CD4-positive, CD25-positive, alpha-beta regulatory T cell (primary cell): ENCODE results near the gene ADGRL1. TPM values are rescaled to one million over a fixed set of nuclear protein-coding genes. Genes with fewer than 3 reads are reported as not detected.
"Not testable (repeated sequence)": the region's sequence is repeated elsewhere in the genome, so short reads cannot be mapped to it uniquely, and the experiment has no call there.

ENCODE experiments used
- ATAC-seq, 2 donors: fragments of 150-1000 bp; cut with Tn5 transposase; one replicate each; pipeline ENCODE4 v1.10.0; 2021; ENCODE audit warnings: low read depth in 2 of 2, moderate number of reproducible peaks in 2 of 2, moderate library complexity in 1 of 2
- DNase-seq, 3 donors: peaks; one replicate each; pipeline versions ENCODE4 v3.0.0 to v3.0.0-alpha.2; 2012 to 2022; ENCODE audit warnings: mixed read lengths in 1 of 3
- H3K27ac ChIP-seq: one replicate; pipeline ENCODE4 v1.7.0; 2013; ENCODE audit warnings: mild to moderate bottlenecking, low read length; ENCODE audit not compliant: insufficient read depth, poor library complexity, severe bottlenecking
- H3K27me3 ChIP-seq: one replicate; pipeline ENCODE4 v1.7.0; 2013; ENCODE audit warnings: low read length; ENCODE audit not compliant: control insufficient read depth, insufficient read depth
- H3K36me3 ChIP-seq: one replicate; pipeline ENCODE4 v1.7.0; 2013; ENCODE audit warnings: mild to moderate bottlenecking, low read length, moderate library complexity; ENCODE audit not compliant: control insufficient read depth, insufficient read depth
- H3K4me1 ChIP-seq: 2 replicates; pipeline ENCODE4 v1.7.0; 2013; ENCODE audit warnings: mild to moderate bottlenecking, low read length; ENCODE audit not compliant: insufficient read depth, control insufficient read depth, poor library complexity, severe bottlenecking
- H3K4me3 ChIP-seq: one replicate; pipeline ENCODE4 v1.7.0; 2013; ENCODE audit warnings: low read depth, mild to moderate bottlenecking, low read length, moderate library complexity
- H3K9me3 ChIP-seq, 2 experiments: 1 replicate in 1 of 2; 2 replicates in 1 of 2; pipeline ENCODE4 v1.7.0; 2013; ENCODE audit warnings: low read length in 2 of 2, mild to moderate bottlenecking in 1 of 2, moderate library complexity in 1 of 2; ENCODE audit not compliant: control insufficient read depth in 2 of 2
- H3K27ac Mint-ChIP-seq, 3 donors: one replicate each; pipeline ENCODE4 v1.8.0; 2020 to 2022; ENCODE audit warnings: mild to moderate bottlenecking in 3 of 3, mixed read lengths in 3 of 3, moderate library complexity in 2 of 3
- H3K27me3 Mint-ChIP-seq: one replicate; pipeline ENCODE4 v1.8.0; 2022; ENCODE audit warnings: mild to moderate bottlenecking, mixed read lengths
- H3K36me3 Mint-ChIP-seq: one replicate; pipeline ENCODE4 v1.8.0; 2020; ENCODE audit warnings: mixed read lengths
- H3K4me1 Mint-ChIP-seq, 4 donors: one replicate each; pipeline ENCODE4 v1.8.0; 2020 to 2022; ENCODE audit warnings: mixed read lengths in 4 of 4, mild to moderate bottlenecking in 1 of 4
- H3K4me3 Mint-ChIP-seq, 4 donors: one replicate each; pipeline ENCODE4 v1.8.0; 2020 to 2022; ENCODE audit warnings: mild to moderate bottlenecking in 4 of 4, mixed read lengths in 4 of 4, moderate library complexity in 3 of 4
- H3K9me3 Mint-ChIP-seq, 7 donors: one replicate each; pipeline ENCODE4 v1.8.0; 2020 to 2022; ENCODE audit warnings: mixed read lengths in 7 of 7, mild to moderate bottlenecking in 3 of 7, moderate library complexity in 2 of 7
- polyA plus RNA-seq, 4 donors: library from polyadenylated mRNA; unstranded; fragments of 300-500 nt; fragmentation: Illumina TruSeq; gene quantifications; one replicate each; pipeline ENCODE4 v1.2.3, GENCODE V29; 2021
- total RNA-seq: library from RNA; stranded (reverse); gene quantifications from one replicate; pipeline ENCODE4 v1.2.3, GENCODE V29; 2022

The ADGRL1 gene
- total and polyA plus RNA-seq, 5 donors from 2014 or later = 0.21 to 8.2 (median 0.34) TPM; not detected in 1

DNA sequence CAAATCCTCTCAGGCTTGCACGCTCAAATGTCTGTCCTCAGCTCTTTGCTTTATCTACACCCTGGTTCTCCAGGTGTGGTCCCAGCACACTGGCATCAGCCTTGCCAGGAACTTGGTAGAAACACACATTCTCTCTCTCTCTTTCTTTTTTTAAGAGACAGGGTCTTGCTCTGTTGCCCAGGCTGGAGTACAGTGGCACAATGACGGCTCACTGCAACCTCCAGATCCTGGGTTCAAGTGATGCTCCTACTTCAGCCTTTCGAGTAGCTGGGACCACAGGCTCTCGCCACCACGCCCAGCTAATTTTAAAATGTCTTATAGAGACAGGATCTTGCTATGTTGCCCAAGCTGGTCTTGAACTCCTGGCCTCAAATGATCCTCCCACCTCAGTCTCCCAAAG is 20.8 kb downstream of the ADGRL1 start:
- Histone ChIP-seq H3K27me3 (no peaks in the 10 kb centered on the region), H3K9me3 (no peaks in the 10 kb centered on the region), H3K4me3 (no peak overlapping the region), H3K4me1 (no peaks in the 10 kb centered on the region), H3K27ac (no peak overlapping the region), H3K36me3 (no peaks in the 10 kb centered on the region)
- DNase-seq = no peak
- Mint-ChIP-seq H3K27ac (peak overlapping the region in 1 of 3 donors; percentile 67), H3K4me1 (peaks cover 0 to 5% (median 0%) of the 10 kb centered on the region in 4 donors), H3K36me3 (no peaks in the 10 kb centered on the region), H3K4me3 (no peak overlapping the region), H3K27me3 (no peaks in the 10 kb centered on the region), H3K9me3 (no peaks in the 10 kb centered on the region)
- ATAC-seq = no peak

GRCh38 chr19:14183741-14184350 is 22.1 kb downstream of the ADGRL1 start:
- H3K27me3 ChIP-seq = no peaks in the 10 kb centered on the region
- no peak overlapping the region for H3K27ac ChIP-seq
- Mint-ChIP-seq H3K36me3 (no peaks in the 10 kb centered on the region), H3K4me1 (peaks cover 0 to 4% (median 0%) of the 10 kb centered on the region in 4 donors), H3K27ac (no peak overlapping the region), H3K27me3 (no peaks in the 10 kb centered on the region), H3K9me3 (no peaks in the 10 kb centered on the region), H3K4me3 (no peak overlapping the region)
- no peaks in the 10 kb centered on the region for H3K4me1 ChIP-seq
- H3K9me3 ChIP-seq = no peaks in the 10 kb centered on the region
- H3K4me3 ChIP-seq = no peak overlapping the region
- H3K36me3 ChIP-seq = no peaks in the 10 kb centered on the region
- ATAC-seq (no peak), DNase-seq (no peak)

GRCh38 chr19:14182476-14182875 is 23.5 kb downstream of the ADGRL1 start:
- DNase-seq (no peak), ATAC-seq (no peak)
- Histone ChIP-seq H3K36me3 (no peaks in the 10 kb centered on the region), H3K4me1 (no peaks in the 10 kb centered on the region), H3K9me3 (no peaks in the 10 kb centered on the region), H3K4me3 (no peak overlapping the region), H3K27me3 (no peaks in the 10 kb centered on the region), H3K27ac (no peak overlapping the region)
- H3K27me3 Mint-ChIP-seq = no peaks in the 10 kb centered on the region
- no peaks in the 10 kb centered on the region for H3K36me3 Mint-ChIP-seq
- H3K4me3 Mint-ChIP-seq = no peak overlapping the region
- peaks cover 0 to 2% (median 0%) of the 10 kb centered on the region in 4 donors for H3K4me1 Mint-ChIP-seq
- no peaks in the 10 kb centered on the region for H3K9me3 Mint-ChIP-seq
- H3K27ac Mint-ChIP-seq = no peak overlapping the region

- no peak overlapping the region for H3K27ac Mint-ChIP-seq
- DNase-seq = no peak
- ATAC-seq = no peak
- Histone ChIP-seq H3K9me3 (no peaks in the 10 kb centered on the region), H3K4me3 (no peak overlapping the region), H3K27ac (no peak overlapping the region), H3K36me3 (no peaks in the 10 kb centered on the region), H3K4me1 (no peaks in the 10 kb centered on the region), H3K27me3 (no peaks in the 10 kb centered on the region)
- H3K9me3 Mint-ChIP-seq = no peaks in the 10 kb centered on the region
- peaks cover 5% of the 10 kb centered on the region for H3K36me3 Mint-ChIP-seq
- H3K4me1 Mint-ChIP-seq = peaks cover 0 to 2% (median 0%) of the 10 kb centered on the region in 4 donors
- H3K4me3 Mint-ChIP-seq = no peak overlapping the region
- no peaks in the 10 kb centered on the region for H3K27me3 Mint-ChIP-seq
These were observed 24.1 kb downstream of the ADGRL1 start for GRCh38 chr19:14181906-14182305.

- H3K4me3 ChIP-seq, H3K4me3 Mint-ChIP-seq, H3K9me3 Mint-ChIP-seq, H3K27me3 Mint-ChIP-seq, H3K36me3 Mint-ChIP-seq, H3K36me3 ChIP-seq, ATAC-seq, H3K9me3 ChIP-seq, H3K4me1 ChIP-seq, H3K27ac ChIP-seq, H3K4me1 Mint-ChIP-seq, DNase-seq, H3K27me3 ChIP-seq: not testable (repeated sequence)
- H3K27ac Mint-ChIP-seq = peak overlapping the region in 1 of 3 donors; percentile 31
These were observed 24.8 kb downstream of the ADGRL1 start for GRCh38 chr19:14181199-14181598.

DNA sequence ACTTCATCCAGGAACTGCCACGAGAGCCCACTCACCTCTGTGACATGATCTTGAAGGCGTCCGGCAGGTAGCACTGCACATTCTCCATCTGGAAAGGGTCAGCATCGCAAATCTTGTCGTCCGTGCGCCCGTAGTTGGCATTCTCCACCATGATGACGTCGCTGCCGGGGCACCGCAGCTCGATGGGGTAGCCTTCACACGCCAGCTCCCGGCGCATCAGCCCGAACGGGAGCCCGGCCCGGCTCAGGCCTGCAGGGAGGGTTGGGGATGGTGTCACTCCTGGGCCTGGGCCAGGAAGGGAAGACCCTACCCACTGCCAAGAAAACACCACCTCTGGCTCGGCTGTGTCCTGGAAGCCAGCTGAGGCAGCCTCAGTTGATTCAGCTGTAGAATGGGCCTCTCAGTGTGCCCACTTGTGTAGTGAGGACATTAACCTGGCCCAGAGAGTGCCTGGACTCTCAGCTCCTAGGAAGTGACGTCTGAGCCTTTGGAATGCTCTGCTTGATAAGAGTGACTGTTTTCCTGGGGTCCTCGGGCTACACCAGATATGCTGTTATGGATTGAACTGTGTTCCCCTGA is 28.4 kb downstream of the ADGRL1 start:
- no peak overlapping the region for H3K4me3 ChIP-seq
- H3K27me3 ChIP-seq = no peaks in the 10 kb centered on the region
- DNase-seq (no peak), ATAC-seq (no peak)
- Mint-ChIP-seq H3K27me3 (no peaks in the 10 kb centered on the region), H3K9me3 (peaks cover 0 to 2% (median 0%) of the 10 kb centered on the region in 7 donors), H3K36me3 (peaks cover 13% of the 10 kb centered on the region), H3K4me1 (peaks cover 0 to 13% (median 7%) of the 10 kb centered on the region in 4 donors), H3K4me3 (no peak overlapping the region), H3K27ac (peak overlapping the region in 1 of 3 donors; percentile 67)
- no peaks in the 10 kb centered on the region for H3K4me1 ChIP-seq
- no peaks in the 10 kb centered on the region for H3K36me3 ChIP-seq
- no peaks in the 10 kb centered on the region for H3K9me3 ChIP-seq
- H3K27ac ChIP-seq = no peak overlapping the region

DNA sequence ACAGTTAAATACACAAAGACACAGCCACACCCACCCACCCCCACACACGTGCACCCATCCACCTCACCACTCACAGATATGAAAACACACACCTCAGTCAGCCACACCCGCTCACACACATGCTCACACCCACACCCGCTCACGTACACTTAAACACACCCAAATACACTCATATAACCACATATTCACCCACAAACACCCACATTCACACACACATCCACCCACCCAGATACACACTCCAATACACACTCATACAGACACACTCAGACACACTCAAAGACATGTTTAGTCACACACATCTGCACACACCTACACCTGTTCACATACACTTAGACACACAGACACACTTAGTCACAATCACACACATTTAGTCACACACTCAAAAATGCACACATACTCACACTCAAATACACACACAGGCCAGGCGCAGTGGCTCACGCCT is 30.6 kb downstream of the ADGRL1 start:
- DNase-seq = peak in 1 of 3 donors; percentile 57
- Histone ChIP-seq H3K9me3 (no peaks in the 10 kb centered on the region), H3K4me1 (no peaks in the 10 kb centered on the region), H3K27ac (no peak overlapping the region), H3K27me3 (no peaks in the 10 kb centered on the region), H3K4me3 (no peak overlapping the region), H3K36me3 (no peaks in the 10 kb centered on the region)
- Mint-ChIP-seq H3K4me3 (peak overlapping the region in 2 of 4 donors; percentile 2 to 6), H3K4me1 (peaks cover 0 to 13% (median 7%) of the 10 kb centered on the region in 4 donors), H3K27ac (peak overlapping the region in 2 of 3 donors; percentile 45 to 90), H3K9me3 (peaks cover 0 to 2% (median 0%) of the 10 kb centered on the region in 7 donors), H3K27me3 (no peaks in the 10 kb centered on the region), H3K36me3 (peaks cover 22% of the 10 kb centered on the region)
- no peak for ATAC-seq

DNA sequence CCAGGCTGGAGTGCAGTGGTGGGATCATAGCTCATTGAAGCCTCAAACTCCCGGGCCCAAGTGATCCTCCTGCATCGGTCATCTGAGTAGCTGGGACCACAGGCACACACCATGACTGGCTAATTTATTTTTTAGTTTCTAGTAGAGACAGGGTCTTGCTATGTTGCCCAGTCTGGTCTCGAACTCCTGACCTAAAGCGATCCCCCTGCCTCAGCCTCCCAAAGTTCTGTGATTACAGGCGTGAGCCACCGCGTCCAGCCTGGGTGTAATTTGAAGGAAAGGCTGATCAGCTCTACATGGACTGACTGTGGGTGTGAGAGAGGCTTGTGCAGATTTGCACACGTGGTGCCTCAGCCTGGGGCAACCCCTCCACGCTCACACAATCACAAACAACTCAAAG is 31.1 kb downstream of the ADGRL1 start:
- Mint-ChIP-seq H3K27me3 (no peaks in the 10 kb centered on the region), H3K9me3 (peaks cover 0 to 2% (median 0%) of the 10 kb centered on the region in 7 donors), H3K36me3 (peaks cover 27% of the 10 kb centered on the region), H3K27ac (no peak overlapping the region), H3K4me3 (no peak overlapping the region), H3K4me1 (peaks cover 0 to 16% (median 9%) of the 10 kb centered on the region in 4 donors)
- Histone ChIP-seq H3K27ac (no peak overlapping the region), H3K4me1 (no peaks in the 10 kb centered on the region), H3K27me3 (no peaks in the 10 kb centered on the region), H3K36me3 (no peaks in the 10 kb centered on the region), H3K9me3 (no peaks in the 10 kb centered on the region), H3K4me3 (no peak overlapping the region)
- ATAC-seq = no peak
- no peak for DNase-seq
